PFSK-1 (cell line): ENCODE data around the gene SLC25A48.

Source experiments
- FOXP2 ChIP-seq: optimal IDR thresholded peaks from 2 replicates; pipeline ENCODE3; 2011; ENCODE audit warnings: borderline replicate concordance, control low read depth, inconsistent platforms; ENCODE audit not compliant: insufficient read depth; ENCODE audit errors: extremely low read length, extremely low read depth
- POLR2AphosphoS5 ChIP-seq: IDR thresholded peaks from 2 replicates; pipeline ENCODE4 v1.6.1; 2012; ENCODE audit warnings: low read depth, mild to moderate bottlenecking, control low read depth, low read length, moderate library complexity
- REST ChIP-seq, 2 experiments: IDR thresholded peaks; 2 replicates each; pipeline versions ENCODE4 v1.6.1 to v1.8.0; 2011 to 2012; ENCODE audit warnings: low read depth in 2 of 2, low read length in 2 of 2, control low read depth in 1 of 2, inconsistent platforms in 1 of 2, mild to moderate bottlenecking in 1 of 2, moderate library complexity in 1 of 2; ENCODE audit not compliant: insufficient read depth in 1 of 2
- SIN3A ChIP-seq: IDR thresholded peaks from 2 replicates; pipeline ENCODE4 v1.6.1; 2012; ENCODE audit warnings: mild to moderate bottlenecking, low read length, moderate library complexity, borderline replicate concordance; ENCODE audit not compliant: insufficient read depth
- TAF1 ChIP-seq: IDR thresholded peaks from 2 replicates; pipeline ENCODE4 v1.6.1; 2012; ENCODE audit warnings: low read length, control low read depth, borderline replicate concordance; ENCODE audit not compliant: insufficient read depth

SLC25A48 gene

DNA sequence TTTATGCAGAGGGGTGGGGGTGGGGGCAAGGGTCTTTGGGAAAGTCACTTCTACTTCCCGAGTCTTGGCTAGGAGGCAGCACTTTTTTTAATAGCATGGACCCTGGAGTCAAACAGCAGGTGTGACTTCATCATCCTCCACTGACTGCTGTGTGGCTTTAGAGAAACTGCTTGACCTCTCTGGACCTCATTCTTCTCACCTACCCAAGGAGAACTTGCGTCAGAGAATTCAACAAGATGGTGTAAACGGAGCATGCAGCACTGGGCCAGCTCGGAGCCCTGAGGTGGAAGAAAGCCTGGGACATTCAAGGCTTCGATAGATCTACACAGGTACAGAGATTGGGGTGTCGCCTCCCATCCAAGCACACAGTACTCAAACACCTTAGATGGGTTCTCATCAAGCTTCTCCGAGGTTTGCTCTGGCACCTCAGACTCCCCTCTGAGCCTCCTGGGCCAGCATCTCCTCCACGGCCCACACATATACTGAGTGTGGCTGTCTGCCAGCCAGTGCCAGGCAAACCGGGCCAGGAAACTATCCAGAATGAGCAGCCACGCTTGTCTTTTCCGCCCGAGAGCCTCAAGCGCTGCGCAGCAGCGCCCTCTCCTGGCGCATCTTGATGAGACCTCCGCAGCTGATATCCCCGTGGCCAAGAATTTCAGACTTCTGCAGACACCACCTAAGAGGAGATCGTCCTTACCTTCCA is 4.6 kb upstream of the SLC25A48 start:
- TF ChIP-seq SIN3A (no peak), REST (IDR thresholded peaks at IDR 0.05; ENCODE audit: insufficient read depth in 1 of 2, low read depth in 2 of 2, low read length in 2 of 2) (no peak), POLR2AphosphoS5 (no peak), FOXP2 (no peak), TAF1 (no peak)

DNA sequence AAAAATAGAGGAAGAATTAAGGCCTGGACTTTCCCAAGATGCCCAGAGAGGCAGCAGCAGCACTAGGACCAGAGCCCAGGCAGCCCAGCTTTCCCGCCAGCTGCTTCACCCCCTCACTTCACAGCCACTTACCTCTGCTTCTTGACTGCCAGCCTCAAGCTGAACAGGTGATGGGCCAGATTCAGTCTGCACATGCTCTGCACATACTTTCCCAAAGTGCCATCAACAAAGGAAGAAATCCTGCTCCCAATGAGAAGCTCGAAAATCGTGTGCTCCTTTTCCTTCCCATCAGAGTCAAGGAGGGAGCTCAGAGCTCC is 4.1 kb upstream of the SLC25A48 start:
- TF ChIP-seq FOXP2 (no peak), REST (IDR thresholded peaks at IDR 0.05; ENCODE audit: insufficient read depth in 1 of 2, low read depth in 2 of 2, low read length in 2 of 2) (no peak), SIN3A (no peak), TAF1 (no peak), POLR2AphosphoS5 (no peak)

- TF ChIP-seq POLR2AphosphoS5 (no peak), FOXP2 (no peak), SIN3A (no peak), REST (IDR thresholded peaks at IDR 0.05; ENCODE audit: insufficient read depth in 1 of 2, low read depth in 2 of 2, low read length in 2 of 2) (no peak), TAF1 (no peak)
Observed at GRCh38 chr5:135830876-135831275, 3.6 kb upstream of the SLC25A48 start.

- TF ChIP-seq SIN3A: no peak
- no peak for TF ChIP-seq TAF1
- no peak for TF ChIP-seq POLR2AphosphoS5
- no peak for TF ChIP-seq REST (IDR thresholded peaks at IDR 0.05; ENCODE audit: insufficient read depth in 1 of 2, low read depth in 2 of 2, low read length in 2 of 2)
- TF ChIP-seq FOXP2: no peak
Observed at GRCh38 chr5:135831439-135831838, 3.0 kb upstream of the SLC25A48 start.
